ENCODE measurements around the gene ADPRS.

The ADPRS gene

DNA sequence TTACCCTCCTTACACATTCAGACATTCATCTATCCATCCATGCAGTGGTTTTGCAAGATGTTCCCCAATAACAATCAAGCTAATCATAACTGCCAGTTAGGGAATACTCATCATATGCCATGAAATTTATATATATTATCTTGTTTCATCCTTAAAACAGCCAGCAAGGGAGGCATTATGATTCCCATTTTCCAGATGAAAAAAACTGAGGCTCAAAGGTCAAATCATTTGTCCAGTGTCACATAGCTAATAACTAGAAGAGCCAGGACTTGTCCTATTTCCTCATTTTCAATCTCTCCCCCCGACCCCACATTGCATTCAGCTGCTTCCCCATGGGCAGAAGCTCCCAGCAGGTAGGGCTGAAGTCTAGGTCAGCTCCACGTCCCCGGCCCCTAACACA is 43.3 kb downstream of the ADPRS start:
- Histone ChIP-seq H3K9me3 (ENCODE audit: control insufficient read depth, low read length) (no peaks in the 10 kb centered on the region), H3K4me1 (ENCODE audit: control insufficient read depth, insufficient read depth, low read length) (no peaks in the 10 kb centered on the region), H3K27me3 (ENCODE audit: control insufficient read depth, insufficient read depth, low read length, poor library complexity, severe bottlenecking) (no peaks in the 10 kb centered on the region), H3K27ac (ENCODE audit: insufficient read depth, low read depth, low read length, poor library complexity, severe bottlenecking) (no peak overlapping the region), H3K36me3 (ENCODE audit: control insufficient read depth, insufficient read depth, low read length) (peaks cover 5% of the 10 kb centered on the region), H3K4me3 (ENCODE audit: insufficient read depth, low read depth, low read length) (no peak overlapping the region)
- WGBS, 2 experiments: 84 to 94% methylated on average over 3 of the region's 3 CpGs

DNA sequence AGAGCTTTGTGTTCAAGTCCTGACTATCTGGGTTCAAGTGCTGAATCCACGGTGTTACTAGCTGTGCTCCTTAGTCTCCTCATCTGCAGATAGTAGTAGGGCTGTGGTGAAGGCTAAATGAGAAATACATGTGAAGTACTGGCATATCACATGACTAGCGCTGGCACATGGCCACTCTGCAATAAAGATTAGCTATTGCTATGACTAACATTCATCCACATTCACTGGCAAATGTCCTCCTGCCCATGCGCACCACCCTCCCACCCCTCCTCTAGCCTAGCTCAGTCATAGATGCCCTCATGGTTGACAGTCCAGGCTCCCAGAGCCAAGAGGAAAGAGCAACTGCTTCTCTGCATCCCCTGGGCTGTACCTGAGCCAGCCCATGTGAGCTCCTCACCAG is 44.8 kb downstream of the ADPRS start:
- Histone ChIP-seq H3K4me1 (ENCODE audit: control insufficient read depth, insufficient read depth, low read length) (no peaks in the 10 kb centered on the region), H3K27me3 (ENCODE audit: control insufficient read depth, insufficient read depth, low read length, poor library complexity, severe bottlenecking) (no peaks in the 10 kb centered on the region), H3K4me3 (ENCODE audit: insufficient read depth, low read depth, low read length) (no peak overlapping the region), H3K9me3 (ENCODE audit: control insufficient read depth, low read length) (no peaks in the 10 kb centered on the region), H3K36me3 (ENCODE audit: control insufficient read depth, insufficient read depth, low read length) (peaks cover 13% of the 10 kb centered on the region), H3K27ac (ENCODE audit: insufficient read depth, low read depth, low read length, poor library complexity, severe bottlenecking) (no peak overlapping the region)
- WGBS, 2 experiments: 94 to 95% methylated on average over 3 of the region's 3 CpGs

GRCh38 chr1:36134031-36134430 is 45.3 kb downstream of the ADPRS start:
- peaks cover 13% of the 10 kb centered on the region for H3K36me3 ChIP-seq (ENCODE audit: control insufficient read depth, insufficient read depth, low read length)
- no peaks in the 10 kb centered on the region for H3K9me3 ChIP-seq (ENCODE audit: control insufficient read depth, low read length)
- H3K27ac ChIP-seq (ENCODE audit: insufficient read depth, low read depth, low read length, poor library complexity, severe bottlenecking): no peak overlapping the region
- H3K4me3 ChIP-seq (ENCODE audit: insufficient read depth, low read depth, low read length): no peak overlapping the region
- no peaks in the 10 kb centered on the region for H3K4me1 ChIP-seq (ENCODE audit: control insufficient read depth, insufficient read depth, low read length)
- no peaks in the 10 kb centered on the region for H3K27me3 ChIP-seq (ENCODE audit: control insufficient read depth, insufficient read depth, low read length, poor library complexity, severe bottlenecking)
- WGBS, 2 experiments: 69 to 71% methylated on average over 6 of the region's 6 CpGs

- no peaks in the 10 kb centered on the region for H3K4me1 ChIP-seq (ENCODE audit: control insufficient read depth, insufficient read depth, low read length)
- H3K4me3 ChIP-seq (ENCODE audit: insufficient read depth, low read depth, low read length): no peak overlapping the region
- no peaks in the 10 kb centered on the region for H3K9me3 ChIP-seq (ENCODE audit: control insufficient read depth, low read length)
- no peak overlapping the region for H3K27ac ChIP-seq (ENCODE audit: insufficient read depth, low read depth, low read length, poor library complexity, severe bottlenecking)
- H3K36me3 ChIP-seq (ENCODE audit: control insufficient read depth, insufficient read depth, low read length): peaks cover 13% of the 10 kb centered on the region
- H3K27me3 ChIP-seq (ENCODE audit: control insufficient read depth, insufficient read depth, low read length, poor library complexity, severe bottlenecking): no peaks in the 10 kb centered on the region
- 68 to 70% methylated on average over 7 of the region's 7 CpGs for WGBS, 2 experiments
Observed at GRCh38 chr1:36134505-36135329, 46.0 kb downstream of the ADPRS start.

DNA sequence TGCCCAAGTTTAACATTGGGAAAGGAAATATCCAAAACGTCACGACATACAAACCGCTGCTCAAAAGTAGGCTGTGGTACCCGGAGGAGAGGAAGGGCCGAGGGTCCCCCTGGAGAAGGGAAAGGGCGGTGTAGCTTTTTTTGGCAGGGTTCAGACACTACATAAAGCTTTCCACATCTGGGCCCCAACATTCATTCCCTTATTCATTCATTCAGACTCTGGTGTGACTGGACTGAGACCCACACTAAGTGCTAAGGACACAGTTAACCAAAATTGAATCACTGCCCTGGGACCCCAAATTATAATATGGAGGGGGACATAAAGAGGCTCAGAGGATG is 46.6 kb downstream of the ADPRS start:
- H3K27ac ChIP-seq (ENCODE audit: insufficient read depth, low read depth, low read length, poor library complexity, severe bottlenecking): no peak overlapping the region
- no peak overlapping the region for H3K4me3 ChIP-seq (ENCODE audit: insufficient read depth, low read depth, low read length)
- no peaks in the 10 kb centered on the region for H3K27me3 ChIP-seq (ENCODE audit: control insufficient read depth, insufficient read depth, low read length, poor library complexity, severe bottlenecking)
- 86 to 89% methylated on average over 5 to 6 of the region's 6 CpGs for WGBS, 2 experiments
- H3K4me1 ChIP-seq (ENCODE audit: control insufficient read depth, insufficient read depth, low read length): no peaks in the 10 kb centered on the region
- no peaks in the 10 kb centered on the region for H3K9me3 ChIP-seq (ENCODE audit: control insufficient read depth, low read length)
- H3K36me3 ChIP-seq (ENCODE audit: control insufficient read depth, insufficient read depth, low read length): peaks cover 13% of the 10 kb centered on the region

GRCh38 chr1:36135796-36136195 is 47.1 kb downstream of the ADPRS start:
- Histone ChIP-seq H3K9me3 (ENCODE audit: control insufficient read depth, low read length) (no peaks in the 10 kb centered on the region), H3K27ac (ENCODE audit: insufficient read depth, low read depth, low read length, poor library complexity, severe bottlenecking) (no peak overlapping the region), H3K4me3 (ENCODE audit: insufficient read depth, low read depth, low read length) (no peak overlapping the region), H3K4me1 (ENCODE audit: control insufficient read depth, insufficient read depth, low read length) (no peaks in the 10 kb centered on the region), H3K27me3 (ENCODE audit: control insufficient read depth, insufficient read depth, low read length, poor library complexity, severe bottlenecking) (no peaks in the 10 kb centered on the region), H3K36me3 (ENCODE audit: control insufficient read depth, insufficient read depth, low read length) (peaks cover 13% of the 10 kb centered on the region)

DNA sequence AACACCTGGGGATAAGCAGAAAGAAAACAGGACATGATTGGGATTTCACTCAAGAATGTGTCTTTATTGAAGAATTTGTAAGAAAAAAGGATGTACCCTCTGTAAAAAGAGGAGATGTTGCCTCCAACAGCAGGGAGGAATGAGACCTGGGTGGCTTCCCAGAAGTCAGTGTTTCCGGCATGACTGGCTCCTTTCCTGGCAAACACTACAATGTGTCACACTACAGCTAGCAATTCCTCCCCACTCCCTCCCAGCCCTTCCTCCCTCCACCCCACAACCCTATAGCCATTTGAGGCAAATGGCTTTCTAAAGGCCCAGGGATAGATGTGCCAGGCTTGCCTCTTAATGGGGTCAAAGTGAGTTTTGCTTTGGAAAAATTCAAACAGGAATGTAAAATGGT is 47.8 kb downstream of the ADPRS start:
- H3K4me1 ChIP-seq (ENCODE audit: control insufficient read depth, insufficient read depth, low read length): no peaks in the 10 kb centered on the region
- H3K4me3 ChIP-seq (ENCODE audit: insufficient read depth, low read depth, low read length): no peak overlapping the region
- peaks cover 13% of the 10 kb centered on the region for H3K36me3 ChIP-seq (ENCODE audit: control insufficient read depth, insufficient read depth, low read length)
- no peak overlapping the region for H3K27ac ChIP-seq (ENCODE audit: insufficient read depth, low read depth, low read length, poor library complexity, severe bottlenecking)
- no peaks in the 10 kb centered on the region for H3K27me3 ChIP-seq (ENCODE audit: control insufficient read depth, insufficient read depth, low read length, poor library complexity, severe bottlenecking)
- WGBS, 2 experiments: 95 to 96% methylated on average over 1 of the region's 1 CpG
- H3K9me3 ChIP-seq (ENCODE audit: control insufficient read depth, low read length): no peaks in the 10 kb centered on the region

GRCh38 chr1:36137226-36137625 is 48.5 kb downstream of the ADPRS start:
- Histone ChIP-seq H3K27ac (ENCODE audit: insufficient read depth, low read depth, low read length, poor library complexity, severe bottlenecking) (no peak overlapping the region), H3K4me1 (ENCODE audit: control insufficient read depth, insufficient read depth, low read length) (no peaks in the 10 kb centered on the region), H3K36me3 (ENCODE audit: control insufficient read depth, insufficient read depth, low read length) (peaks cover 13% of the 10 kb centered on the region), H3K27me3 (ENCODE audit: control insufficient read depth, insufficient read depth, low read length, poor library complexity, severe bottlenecking) (no peaks in the 10 kb centered on the region), H3K9me3 (ENCODE audit: control insufficient read depth, low read length) (no peaks in the 10 kb centered on the region), H3K4me3 (ENCODE audit: insufficient read depth, low read depth, low read length) (no peak overlapping the region)
- 75 to 78% methylated on average over 5 of the region's 5 CpGs for WGBS, 2 experiments

DNA sequence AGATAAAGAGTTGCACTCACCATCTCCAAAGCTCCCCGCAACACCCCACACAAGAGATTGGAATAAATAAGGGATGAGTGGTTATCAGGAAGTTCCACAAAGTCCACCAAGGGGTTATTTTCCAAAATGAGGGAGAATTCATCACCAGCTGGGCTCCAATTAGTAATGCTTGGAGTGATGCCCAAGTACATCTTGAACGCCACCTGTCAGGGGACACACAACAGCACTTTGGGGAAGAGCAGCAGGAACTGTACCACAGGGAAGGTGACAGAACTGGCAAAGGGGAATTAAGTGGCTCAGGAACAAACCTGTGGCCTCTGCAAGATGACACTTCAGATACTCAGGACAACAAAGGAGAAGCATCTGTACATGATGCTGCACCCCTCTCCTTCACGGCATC is 49.1 kb downstream of the ADPRS start:
- Histone ChIP-seq H3K9me3 (ENCODE audit: control insufficient read depth, low read length) (no peaks in the 10 kb centered on the region), H3K27me3 (ENCODE audit: control insufficient read depth, insufficient read depth, low read length, poor library complexity, severe bottlenecking) (no peaks in the 10 kb centered on the region), H3K4me3 (ENCODE audit: insufficient read depth, low read depth, low read length) (no peak overlapping the region), H3K36me3 (ENCODE audit: control insufficient read depth, insufficient read depth, low read length) (peaks cover 13% of the 10 kb centered on the region), H3K4me1 (ENCODE audit: control insufficient read depth, insufficient read depth, low read length) (no peaks in the 10 kb centered on the region), H3K27ac (ENCODE audit: insufficient read depth, low read depth, low read length, poor library complexity, severe bottlenecking) (no peak overlapping the region)
- WGBS, 2 experiments: 93 to 94% methylated on average over 2 to 3 of the region's 3 CpGs

DNA sequence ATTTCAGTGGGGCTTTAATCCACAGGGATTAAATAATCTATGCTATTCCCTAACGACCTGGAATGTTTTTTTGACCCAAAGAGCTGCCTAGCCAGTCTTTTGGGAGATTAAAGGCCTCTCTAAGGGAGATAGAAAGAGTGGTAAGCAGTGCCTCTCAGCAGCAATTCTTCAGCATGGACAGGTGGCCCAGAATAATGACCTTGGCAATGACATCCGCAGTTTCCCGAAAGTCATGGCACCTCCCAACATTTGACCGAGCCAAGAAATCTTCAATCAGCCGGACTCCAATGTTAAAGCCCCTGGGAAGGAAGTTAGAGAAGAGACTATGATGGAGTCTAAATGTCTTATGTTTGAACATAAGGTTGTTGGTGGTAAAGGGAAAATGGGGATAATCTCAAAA is 50.8 kb downstream of the ADPRS start:
- Histone ChIP-seq H3K36me3 (ENCODE audit: control insufficient read depth, insufficient read depth, low read length) (peaks cover 13% of the 10 kb centered on the region), H3K9me3 (ENCODE audit: control insufficient read depth, low read length) (no peaks in the 10 kb centered on the region), H3K4me3 (ENCODE audit: insufficient read depth, low read depth, low read length) (no peak overlapping the region), H3K27me3 (ENCODE audit: control insufficient read depth, insufficient read depth, low read length, poor library complexity, severe bottlenecking) (no peaks in the 10 kb centered on the region), H3K4me1 (ENCODE audit: control insufficient read depth, insufficient read depth, low read length) (no peaks in the 10 kb centered on the region), H3K27ac (ENCODE audit: insufficient read depth, low read depth, low read length, poor library complexity, severe bottlenecking) (no peak overlapping the region)
- 92 to 99% methylated on average over 5 of the region's 5 CpGs for WGBS, 2 experiments

- no peak overlapping the region for H3K4me3 ChIP-seq (ENCODE audit: insufficient read depth, low read depth, low read length)
- H3K27ac ChIP-seq (ENCODE audit: insufficient read depth, low read depth, low read length, poor library complexity, severe bottlenecking): no peak overlapping the region
- 100% methylated on average over 1 of the region's 1 CpG for WGBS, 2 experiments
- peaks cover 7% of the 10 kb centered on the region for H3K36me3 ChIP-seq (ENCODE audit: control insufficient read depth, insufficient read depth, low read length)
- H3K9me3 ChIP-seq (ENCODE audit: control insufficient read depth, low read length): no peaks in the 10 kb centered on the region
- H3K27me3 ChIP-seq (ENCODE audit: control insufficient read depth, insufficient read depth, low read length, poor library complexity, severe bottlenecking): no peaks in the 10 kb centered on the region
- no peaks in the 10 kb centered on the region for H3K4me1 ChIP-seq (ENCODE audit: control insufficient read depth, insufficient read depth, low read length)
Observed at GRCh38 chr1:36142121-36142520, 53.4 kb downstream of the ADPRS start.

Data from ectodermal cell (in vitro differentiated cells).